Caco-2 (cell line): ENCODE measurements around the gene TRPM8. TPM values are rescaled to one million over a fixed set of nuclear protein-coding genes. Genes with fewer than 3 reads are reported as not detected.

ENCODE experiments used
- BruUV-seq: library from RNA; stranded (reverse); fragments of 400-500 nt; replicated peaks from 2 replicates; lab custom pipeline; 2021; lab: Mats Ljungman, UMichigan
- CTCF ChIA-PET: fragments of 300-600 bp; sonication (Branson Sonifier 250); formaldehyde crosslinking; loops from one replicate; lab custom pipeline; 2022; ENCODE audit warnings: antibody characterized with exemption; lab: Charles Lee
- POLR2A ChIA-PET: fragments of 300-600 bp; sonication (Branson Sonifier 250); formaldehyde crosslinking; loops from one replicate; lab custom pipeline; 2022; ENCODE audit warnings: antibody characterized with exemption; lab: Charles Lee
- DNase-seq, 2 experiments: peaks; one replicate each; pipeline versions ENCODE4 v3.0.0 to v3.0.0-alpha.2; 2020 to 2022
- H3K27me3 ChIP-seq: replicated peaks from 2 replicates; pipeline ENCODE4 v1.6.0; 2011; ENCODE audit warnings: low read length; ENCODE audit not compliant: control insufficient read depth, insufficient read depth
- H3K36me3 ChIP-seq: 2 replicates; pipeline ENCODE4 v1.5.1; 2011; ENCODE audit warnings: low read length; ENCODE audit not compliant: control insufficient read depth, insufficient read depth
- H3K4me1 ChIP-seq: fragments of 250-450 bp; sonication (Bioruptor Pico); 2 replicates; pipeline ENCODE4 v1.5.1; 2020; ENCODE audit warnings: mild to moderate bottlenecking
- H3K4me3 ChIP-seq: 2 replicates; pipeline ENCODE4 v1.5.1; 2011; ENCODE audit warnings: low read depth, mild to moderate bottlenecking, control low read depth, low read length
- H3K9me3 ChIP-seq: fragments of 250-450 bp; sonication (Bioruptor Pico); 2 replicates; pipeline ENCODE4 v1.5.1; 2020; ENCODE audit warnings: mild to moderate bottlenecking, moderate library complexity
- H3K27ac Mint-ChIP-seq: one replicate; pipeline ENCODE4 v1.8.0; 2022; ENCODE audit warnings: mixed read lengths; ENCODE audit not compliant: unreplicated experiment
- H3K27me3 Mint-ChIP-seq: one replicate; pipeline ENCODE4 v1.8.0; 2022; ENCODE audit warnings: mixed read lengths; ENCODE audit not compliant: insufficient read depth, unreplicated experiment
- H3K36me3 Mint-ChIP-seq: one replicate; pipeline ENCODE4 v1.8.0; 2022; ENCODE audit warnings: mild to moderate bottlenecking, mixed read lengths; ENCODE audit not compliant: insufficient read depth, unreplicated experiment
- H3K4me1 Mint-ChIP-seq: one replicate; pipeline ENCODE4 v1.8.0; 2022; ENCODE audit warnings: low read depth, mixed read lengths; ENCODE audit not compliant: unreplicated experiment
- H3K4me3 Mint-ChIP-seq: one replicate; pipeline ENCODE4 v1.8.0; 2022; ENCODE audit warnings: mild to moderate bottlenecking, moderate library complexity, mixed read lengths; ENCODE audit not compliant: unreplicated experiment
- H3K9me3 Mint-ChIP-seq: one replicate; pipeline ENCODE4 v1.8.0; 2022; ENCODE audit warnings: mixed read lengths; ENCODE audit not compliant: unreplicated experiment
- intact Hi-C: fragments of 100-400 bp; cut with micrococcal nuclease; formaldehyde crosslinking; loops from one replicate; pipeline ENCODE4 v1.10.0; 2022; ENCODE audit not compliant: unreplicated experiment
- total RNA-seq: library from RNA; stranded (reverse); gene quantifications from 2 replicates; pipeline ENCODE4 v1.2.3, GENCODE V29; 2022
- TF ChIP-seq, protein P1 (sequence below), 2 experiments: fragments of 200-600 bp in 1 of 2; IDR thresholded peaks; 1 replicate in 1 of 2; 2 replicates in 1 of 2; pipeline versions ENCODE4 v1.5.1 to v1.8.0; 2011 to 2022; ENCODE audit warnings: antibody characterized with exemption in 1 of 2, control low read depth in 1 of 2, inconsistent platforms in 1 of 2, low read depth in 1 of 2, low read length in 1 of 2, mild to moderate bottlenecking in 1 of 2, moderate library complexity in 1 of 2; ENCODE audit not compliant: insufficient read depth in 1 of 2, severe bottlenecking in 1 of 2, unreplicated experiment in 1 of 2

Gene TRPM8
- total RNA-seq, 1 experiment from 2014 or later: not detected

DNA sequence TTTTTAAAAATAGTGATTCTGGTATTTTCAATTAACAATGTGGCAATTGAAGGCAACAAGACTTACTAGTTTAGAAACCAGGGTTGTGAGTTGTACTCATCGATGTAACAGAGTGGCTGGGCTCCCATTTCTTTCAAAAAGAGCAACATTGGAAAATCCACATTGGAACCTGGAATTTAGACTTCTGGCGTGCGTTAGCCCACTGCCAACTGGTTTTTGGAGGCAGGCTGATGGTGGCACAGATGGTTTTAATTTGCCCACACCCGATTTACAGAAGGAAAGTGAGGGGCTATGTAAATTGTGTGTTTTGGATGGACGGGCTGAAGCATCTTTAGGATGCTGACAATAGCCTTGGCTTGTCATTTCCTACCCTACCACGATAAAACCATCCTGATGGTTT lies 66.3 kb downstream of the TRPM8 start:
- no peaks in the 10 kb centered on the region for H3K27me3 ChIP-seq
- H3K9me3 ChIP-seq: no peaks in the 10 kb centered on the region
- peaks cover 6% of the 10 kb centered on the region for H3K27me3 Mint-ChIP-seq
- TF ChIP-seq, protein P1, sequence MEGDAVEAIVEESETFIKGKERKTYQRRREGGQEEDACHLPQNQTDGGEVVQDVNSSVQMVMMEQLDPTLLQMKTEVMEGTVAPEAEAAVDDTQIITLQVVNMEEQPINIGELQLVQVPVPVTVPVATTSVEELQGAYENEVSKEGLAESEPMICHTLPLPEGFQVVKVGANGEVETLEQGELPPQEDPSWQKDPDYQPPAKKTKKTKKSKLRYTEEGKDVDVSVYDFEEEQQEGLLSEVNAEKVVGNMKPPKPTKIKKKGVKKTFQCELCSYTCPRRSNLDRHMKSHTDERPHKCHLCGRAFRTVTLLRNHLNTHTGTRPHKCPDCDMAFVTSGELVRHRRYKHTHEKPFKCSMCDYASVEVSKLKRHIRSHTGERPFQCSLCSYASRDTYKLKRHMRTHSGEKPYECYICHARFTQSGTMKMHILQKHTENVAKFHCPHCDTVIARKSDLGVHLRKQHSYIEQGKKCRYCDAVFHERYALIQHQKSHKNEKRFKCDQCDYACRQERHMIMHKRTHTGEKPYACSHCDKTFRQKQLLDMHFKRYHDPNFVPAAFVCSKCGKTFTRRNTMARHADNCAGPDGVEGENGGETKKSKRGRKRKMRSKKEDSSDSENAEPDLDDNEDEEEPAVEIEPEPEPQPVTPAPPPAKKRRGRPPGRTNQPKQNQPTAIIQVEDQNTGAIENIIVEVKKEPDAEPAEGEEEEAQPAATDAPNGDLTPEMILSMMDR (IDR thresholded peaks at IDR 0.05; ENCODE audit: insufficient read depth in 1 of 2, low read depth in 1 of 2, low read length in 1 of 2, severe bottlenecking in 1 of 2, unreplicated experiment in 1 of 2): no peak
- H3K4me3 Mint-ChIP-seq: no peak overlapping the region
- CTCF ChIA-PET: no interaction called here
- peaks cover 7% of the 10 kb centered on the region for H3K4me1 Mint-ChIP-seq
- no TSS peak for BruUV-seq
- no peak overlapping the region for H3K27ac Mint-ChIP-seq
- peaks cover 16% of the 10 kb centered on the region for H3K9me3 Mint-ChIP-seq
- no peak overlapping the region for H3K4me3 ChIP-seq
- H3K4me1 ChIP-seq: no peaks in the 10 kb centered on the region
- H3K36me3 Mint-ChIP-seq: no peaks in the 10 kb centered on the region
- intact Hi-C loops: no loop called here
- POLR2A ChIA-PET: no interaction called here
- no peaks in the 10 kb centered on the region for H3K36me3 ChIP-seq
- DNase-seq: no peak

DNA sequence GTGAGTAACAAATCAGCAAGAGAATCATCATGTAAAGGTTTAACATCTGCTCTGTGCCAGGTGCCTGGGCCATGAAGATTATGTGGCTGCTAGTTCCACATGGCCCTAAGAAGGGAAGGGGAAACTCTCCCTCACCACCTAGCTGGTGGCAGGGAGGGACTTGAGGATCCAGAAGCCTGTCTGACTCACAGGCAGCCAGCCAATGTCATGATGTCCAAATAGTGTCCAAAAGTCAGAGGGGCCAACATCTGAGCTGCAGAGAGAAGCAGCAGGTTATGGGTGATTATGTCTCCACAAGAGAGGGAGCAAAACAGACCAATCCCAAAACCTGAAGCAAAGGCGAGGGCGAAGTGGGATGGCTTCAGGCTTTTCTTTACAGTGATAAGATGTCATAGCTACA lies 71.4 kb downstream of the TRPM8 start:
- Histone ChIP-seq H3K4me1 (no peaks in the 10 kb centered on the region), H3K4me3 (no peak overlapping the region), H3K36me3 (no peaks in the 10 kb centered on the region), H3K27me3 (no peaks in the 10 kb centered on the region), H3K9me3 (no peaks in the 10 kb centered on the region)
- no peak for DNase-seq
- ChIA-PET CTCF (no interaction called here), POLR2A (no interaction called here)
- TF ChIP-seq, protein P1 (IDR thresholded peaks at IDR 0.05; ENCODE audit: insufficient read depth in 1 of 2, low read depth in 1 of 2, low read length in 1 of 2, severe bottlenecking in 1 of 2, unreplicated experiment in 1 of 2): no peak
- Mint-ChIP-seq H3K36me3 (no peaks in the 10 kb centered on the region), H3K4me1 (peaks cover 5% of the 10 kb centered on the region), H3K27ac (no peak overlapping the region), H3K27me3 (peaks cover 8% of the 10 kb centered on the region), H3K4me3 (no peak overlapping the region), H3K9me3 (peaks cover 16% of the 10 kb centered on the region)
- intact Hi-C loops: no loop called here
- no TSS peak for BruUV-seq

DNA sequence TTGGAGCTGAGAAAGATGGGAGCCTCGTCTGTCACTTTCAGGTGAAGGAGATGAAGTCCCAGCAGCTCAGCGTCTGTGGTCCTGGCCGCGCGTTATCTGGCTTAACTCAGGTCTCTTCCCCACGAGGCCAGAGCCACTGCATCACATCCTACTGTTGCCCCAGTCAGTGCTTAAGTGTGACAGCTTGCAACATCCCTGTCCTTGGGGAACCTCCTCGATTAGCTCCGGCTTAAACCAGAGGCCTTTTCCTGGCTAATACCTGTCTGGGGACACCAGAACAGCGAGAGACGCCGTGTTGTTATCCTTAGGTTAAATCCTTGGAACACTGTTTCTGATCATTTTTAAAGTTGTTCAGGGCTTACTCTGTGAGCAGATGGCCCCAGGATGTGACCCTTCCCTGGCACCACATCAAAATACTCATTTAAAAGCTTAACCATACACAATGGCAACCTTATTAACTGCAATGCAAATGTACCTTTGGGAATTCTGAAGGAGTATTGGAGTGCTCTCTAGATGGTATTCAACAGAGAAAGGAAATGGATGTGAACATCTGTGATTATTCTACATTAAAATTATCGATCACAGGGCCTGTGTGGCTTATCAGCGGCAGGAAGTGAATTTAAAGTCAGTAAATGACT lies 72.2 kb downstream of the TRPM8 start:
- Histone ChIP-seq H3K9me3 (no peaks in the 10 kb centered on the region), H3K4me3 (no peak overlapping the region), H3K36me3 (no peaks in the 10 kb centered on the region), H3K4me1 (no peaks in the 10 kb centered on the region), H3K27me3 (no peaks in the 10 kb centered on the region)
- DNase-seq: no peak
- Mint-ChIP-seq H3K4me3 (no peak overlapping the region), H3K4me1 (peaks cover 5% of the 10 kb centered on the region), H3K9me3 (peaks cover 13% of the 10 kb centered on the region), H3K27ac (no peak overlapping the region), H3K27me3 (peaks cover 8% of the 10 kb centered on the region), H3K36me3 (no peaks in the 10 kb centered on the region)
- intact Hi-C loops: no loop called here
- BruUV-seq: no TSS peak
- TF ChIP-seq, protein P1 (IDR thresholded peaks at IDR 0.05; ENCODE audit: insufficient read depth in 1 of 2, low read depth in 1 of 2, low read length in 1 of 2, severe bottlenecking in 1 of 2, unreplicated experiment in 1 of 2): no peak
- POLR2A ChIA-PET: no interaction called here
- CTCF ChIA-PET: no interaction called here
